HK-2 (cell line): Measurements from ENCODE around the gene PSAPL1.

ENCODE experiments used
- DNase-seq: peaks from one replicate; pipeline ENCODE4 v3.0.0-alpha.2; 2018; ENCODE audit not compliant: unreplicated experiment

PSAPL1 gene

GRCh38 chr4:7397206-7398103 is 37.3 kb downstream of the PSAPL1 start:
- DNase-seq: no peak

DNA sequence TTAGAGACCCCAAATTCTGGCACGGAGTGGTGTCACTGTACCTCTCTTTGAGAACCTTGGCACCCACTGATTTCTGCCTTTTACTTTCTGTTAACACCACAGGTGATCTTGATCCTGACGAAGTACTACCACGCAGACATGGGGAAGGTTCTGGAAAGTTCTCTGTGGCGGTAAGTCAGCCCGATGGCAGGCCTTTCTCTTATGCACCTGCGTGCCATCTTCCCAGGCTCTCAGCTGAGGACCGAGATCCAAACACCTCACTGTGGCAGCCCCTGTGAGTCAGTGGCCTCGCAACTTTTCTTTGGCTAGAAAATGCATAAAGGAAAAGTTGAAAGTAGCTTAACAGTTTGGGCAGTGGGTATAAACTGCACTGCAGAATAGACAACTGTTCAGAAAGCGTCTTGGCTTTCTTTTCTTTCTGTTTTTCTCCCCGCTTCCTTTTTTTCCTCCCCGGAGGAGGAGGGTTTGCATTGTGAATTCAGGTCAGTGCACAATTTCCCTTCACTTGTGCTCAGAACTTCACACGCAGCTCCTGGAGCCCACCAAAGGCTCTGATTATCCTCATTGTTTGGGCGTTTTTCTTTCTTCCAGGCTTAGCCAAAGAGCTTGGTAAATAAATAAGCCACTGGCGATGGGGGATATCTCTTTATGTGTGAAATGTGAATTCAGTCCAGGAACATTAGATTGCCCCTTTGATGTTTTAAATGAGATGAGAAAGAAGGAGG is 38.4 kb downstream of the PSAPL1 start:
- no peak for DNase-seq

- DNase-seq: no peak
These were observed 39.1 kb downstream of the PSAPL1 start for GRCh38 chr4:7395645-7396044.

DNA sequence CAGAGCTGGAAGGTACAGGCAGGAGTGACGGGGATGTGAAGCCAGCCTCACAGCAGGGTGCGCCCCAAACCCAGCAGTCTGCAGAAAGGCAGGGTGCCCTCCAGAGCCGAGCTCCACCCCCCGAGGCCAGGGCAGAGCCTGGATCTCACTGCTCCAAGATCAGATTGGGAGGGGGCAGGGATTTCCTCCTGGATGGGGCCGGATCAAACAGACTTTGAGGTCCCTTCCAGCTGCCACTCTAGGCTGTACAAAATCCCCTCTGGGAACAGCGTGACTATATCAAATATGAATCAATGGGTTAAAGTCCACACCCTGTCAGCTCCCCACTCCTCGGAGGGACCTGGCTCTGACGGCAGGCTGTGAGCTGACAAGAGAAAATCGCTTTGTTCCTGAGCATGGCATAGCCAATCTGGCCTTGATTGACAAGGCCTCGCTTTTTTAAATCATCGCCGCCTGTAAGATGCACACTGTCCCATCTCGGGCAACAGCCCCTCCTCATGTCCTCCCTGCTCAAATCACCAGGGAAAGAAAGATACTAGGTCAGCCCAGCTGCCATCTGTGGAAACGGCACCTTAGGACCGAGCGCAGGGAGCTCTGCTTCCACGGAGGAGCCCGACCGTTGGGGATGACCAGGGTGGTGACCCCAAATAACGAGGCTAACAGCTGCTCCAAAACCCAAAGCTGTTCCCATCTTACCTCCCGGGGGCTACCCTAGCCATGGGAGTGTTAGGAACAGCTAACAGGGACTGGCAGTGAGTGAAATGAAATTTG is 39.9 kb downstream of the PSAPL1 start:
- no peak for DNase-seq

- no peak for DNase-seq
These were observed 40.8 kb downstream of the PSAPL1 start for GRCh38 chr4:7393601-7394575.

DNA sequence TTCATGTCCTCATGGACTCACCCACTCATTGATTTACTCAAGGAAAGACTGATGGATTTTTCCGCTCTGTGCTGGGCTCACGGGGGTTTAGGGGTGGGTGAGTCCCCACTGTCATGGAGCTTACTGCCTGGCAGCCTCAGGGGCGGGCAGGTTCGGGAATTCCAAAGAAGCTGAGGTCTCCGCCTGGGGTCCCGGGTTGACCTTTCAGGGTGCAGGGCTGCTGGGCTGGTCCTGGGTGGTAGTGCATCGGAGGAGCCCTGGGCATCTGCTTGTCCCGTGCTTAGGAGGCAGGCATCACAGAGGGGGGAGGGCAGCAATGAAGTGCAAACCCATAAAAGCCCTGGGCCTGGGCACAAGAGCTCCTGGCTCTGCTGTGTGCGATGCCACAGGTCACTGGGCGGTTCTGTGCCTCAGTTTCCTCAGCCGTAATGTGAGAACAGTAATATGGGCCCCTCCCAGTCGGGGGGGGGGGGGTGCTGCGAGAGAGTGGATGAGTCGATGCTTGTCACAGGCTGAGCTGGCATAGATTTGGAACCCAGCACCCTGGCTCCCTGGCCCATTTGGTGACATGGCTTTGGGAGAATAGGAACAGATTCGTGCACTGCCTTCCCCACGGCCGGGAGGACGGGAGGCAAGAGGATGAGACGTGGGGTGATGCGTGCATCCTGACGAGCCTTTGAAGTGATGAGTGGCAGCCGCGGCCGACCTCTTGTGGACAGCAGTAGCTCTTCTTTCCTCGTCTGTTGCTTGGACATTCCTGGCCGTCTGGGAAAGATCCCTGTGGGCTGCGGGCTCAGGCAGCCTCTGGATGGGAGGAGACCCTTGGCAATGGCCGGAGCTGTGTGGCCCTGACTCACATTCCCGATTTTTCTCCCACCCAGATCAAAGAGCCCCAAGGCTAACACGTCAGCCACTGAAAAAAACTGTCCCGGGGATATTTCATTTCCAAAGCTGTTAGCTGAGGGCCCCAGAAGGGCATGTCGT is 42.0 kb downstream of the PSAPL1 start:
- peak; percentile 7 for DNase-seq

DNA sequence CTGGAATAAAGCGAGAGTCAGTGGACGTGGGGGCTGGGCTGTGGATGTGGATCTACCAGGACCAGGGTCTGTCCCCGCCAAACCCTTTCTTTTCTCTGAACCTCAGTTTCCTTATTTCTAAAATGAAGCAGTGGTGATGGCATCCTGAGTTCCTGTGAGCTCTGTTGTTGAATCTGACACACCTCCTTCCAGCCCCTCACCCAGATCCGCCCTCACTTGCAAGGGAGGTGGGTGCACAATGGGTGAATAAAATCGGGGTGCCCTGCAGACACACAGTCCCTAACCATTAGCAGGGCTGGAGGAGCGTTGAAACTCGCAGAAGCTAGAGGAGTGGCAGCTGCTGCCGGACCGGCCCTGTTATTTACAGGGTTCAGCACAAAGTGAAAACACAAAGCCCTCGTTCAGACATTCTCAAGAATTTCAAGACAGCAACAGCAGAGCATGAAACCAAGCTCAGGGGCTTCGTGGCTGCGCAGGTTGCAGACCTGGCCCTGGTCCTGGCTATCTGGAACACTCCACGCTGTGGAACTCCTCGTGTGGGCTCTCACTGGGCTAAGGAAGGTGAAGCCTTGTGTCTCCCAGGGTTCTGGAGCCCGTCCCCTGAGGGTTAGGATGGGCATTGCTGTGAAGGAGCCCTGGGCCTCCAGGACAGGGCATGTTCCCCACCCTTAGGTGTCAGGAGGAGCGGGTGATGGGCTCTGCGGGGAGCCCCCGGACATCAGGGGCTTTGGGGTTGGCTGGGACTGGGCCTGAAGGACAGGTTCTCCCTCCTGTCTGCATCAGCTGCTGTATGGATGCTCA is 42.9 kb downstream of the PSAPL1 start:
- DNase-seq: no peak

- no peak for DNase-seq
These were observed 43.7 kb downstream of the PSAPL1 start for GRCh38 chr4:7390906-7391636.

- no peak for DNase-seq
These were observed 44.4 kb downstream of the PSAPL1 start for GRCh38 chr4:7390336-7390735.

DNA sequence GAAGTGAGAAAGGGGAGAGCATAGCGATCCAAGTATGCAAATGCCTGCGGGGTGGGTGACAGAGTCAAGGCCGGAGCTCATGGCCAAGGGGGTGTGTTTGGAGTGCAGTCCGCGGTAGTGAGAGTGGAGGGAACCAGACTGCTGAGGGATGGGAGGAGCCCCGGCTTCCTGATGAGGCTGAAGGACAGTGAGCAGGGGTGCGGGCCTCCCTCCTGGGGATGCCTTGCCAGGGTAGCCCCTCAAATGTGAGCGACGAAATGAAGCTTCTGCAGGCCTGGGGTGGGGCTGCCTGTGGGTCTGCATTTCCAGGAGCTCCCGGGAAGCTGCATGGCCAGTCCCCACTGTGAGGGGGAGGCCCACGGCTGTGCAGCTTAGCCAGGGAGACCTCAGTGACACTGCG is 45.0 kb downstream of the PSAPL1 start:
- no peak for DNase-seq

DNA sequence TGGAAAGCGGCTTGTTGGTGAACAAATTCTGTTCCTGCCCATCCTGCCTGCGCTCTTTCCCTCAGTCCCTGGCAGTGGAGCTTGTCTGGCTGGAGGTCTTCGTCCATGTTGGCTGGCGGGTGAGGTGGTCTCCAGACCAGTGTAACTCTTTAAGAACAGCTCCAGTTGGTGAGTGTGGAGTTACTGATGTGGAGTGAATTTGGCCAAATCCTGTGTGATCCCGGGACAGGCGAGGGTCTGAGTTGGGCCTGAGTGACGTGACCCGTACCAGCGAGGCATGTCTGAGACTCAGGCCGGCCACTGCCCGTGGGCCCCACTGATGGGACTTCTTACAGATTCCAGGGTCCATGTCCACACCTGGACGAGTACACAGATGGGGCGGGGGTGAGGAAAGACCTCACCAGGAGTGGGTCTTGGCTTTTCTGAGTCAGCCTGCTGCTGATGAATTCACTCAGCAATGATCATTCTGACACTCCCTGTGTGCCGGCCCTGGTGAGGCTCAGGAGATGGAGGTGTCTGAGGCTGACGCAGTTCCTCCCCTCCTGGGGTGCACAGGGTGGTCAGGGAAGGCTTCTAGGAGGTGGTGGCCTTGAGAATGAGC is 45.5 kb downstream of the PSAPL1 start:
- DNase-seq: no peak

DNA sequence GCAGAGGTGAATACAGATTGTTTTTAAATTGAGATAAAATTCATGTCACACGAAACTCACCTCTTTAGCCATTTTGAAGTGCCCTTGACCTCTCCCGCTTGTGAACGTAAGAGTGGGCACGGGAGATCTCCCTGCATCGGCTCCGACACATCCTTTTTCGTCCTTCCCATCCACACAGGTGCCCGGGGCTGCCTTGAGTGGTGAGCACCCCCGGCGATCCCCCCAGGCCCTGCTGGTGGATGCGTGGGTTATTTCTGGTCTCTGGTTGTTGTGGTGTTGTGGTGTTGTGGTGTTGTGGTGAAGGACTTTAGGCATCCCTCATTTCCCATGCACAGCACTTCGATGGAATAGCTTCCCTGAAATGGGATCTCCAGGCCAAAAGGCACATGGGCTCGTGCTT is 46.1 kb downstream of the PSAPL1 start:
- DNase-seq: no peak

DNA sequence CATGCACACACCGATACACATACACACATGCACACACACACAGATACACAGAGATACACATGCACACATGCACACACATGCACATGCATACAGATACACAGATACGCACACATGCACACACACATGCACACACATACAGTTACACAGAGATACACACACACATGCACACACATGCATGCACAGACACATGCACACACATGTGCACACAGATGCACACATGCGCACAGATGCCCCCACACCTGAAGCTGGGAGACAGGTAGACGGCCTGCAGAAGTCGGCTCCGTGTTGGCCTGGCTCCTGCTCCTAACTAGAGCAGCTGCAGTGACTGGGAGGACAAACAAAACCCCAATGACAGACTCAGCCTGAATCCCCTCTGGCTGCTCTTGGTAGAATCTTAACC is 46.8 kb downstream of the PSAPL1 start:
- no peak for DNase-seq

GRCh38 chr4:7384929-7385890 is 49.5 kb downstream of the PSAPL1 start:
- no peak for DNase-seq

DNA sequence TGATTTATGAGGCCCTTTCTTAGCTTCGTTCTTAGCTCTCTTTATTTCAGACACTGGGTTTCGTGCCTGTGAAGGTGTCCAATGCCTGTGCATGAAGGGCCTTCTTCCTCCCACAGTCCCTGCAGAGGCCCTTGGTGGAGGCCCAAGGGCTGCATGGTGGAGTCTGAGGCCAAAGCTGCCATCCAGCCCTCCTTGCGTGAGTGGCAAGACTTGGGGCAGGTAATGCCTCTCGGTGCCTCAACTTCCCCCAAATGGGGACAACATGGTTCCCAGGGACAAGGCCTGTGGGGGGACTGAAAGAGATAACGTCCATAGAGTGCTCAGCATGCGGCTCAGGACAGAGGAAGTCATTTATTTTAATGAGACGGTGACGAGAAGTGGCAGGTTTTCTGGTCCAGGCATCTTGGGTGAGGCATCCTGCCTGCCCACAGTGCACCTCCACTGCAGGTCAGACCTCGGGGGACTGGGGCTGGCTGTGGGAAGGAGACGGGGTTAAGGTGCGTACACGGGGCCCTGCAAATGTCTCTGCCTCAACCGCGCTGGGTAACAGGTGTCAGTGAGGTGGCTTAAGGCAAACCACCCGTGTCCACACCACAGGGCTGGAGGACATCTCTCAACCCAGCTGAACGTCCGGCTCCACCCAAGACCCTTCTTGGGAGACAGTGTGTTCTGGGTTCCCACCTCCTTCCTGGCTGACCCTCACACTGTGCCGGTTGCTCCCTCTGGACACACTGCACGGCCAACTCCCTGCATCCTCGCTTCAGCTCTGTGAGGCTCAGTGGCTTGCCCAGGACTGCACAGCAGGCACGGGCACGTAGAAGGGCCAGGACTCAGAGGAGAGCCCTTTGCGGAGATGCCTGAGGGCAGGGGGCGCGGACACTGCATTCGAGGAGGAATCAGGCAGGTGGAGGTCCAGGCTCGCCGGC is 50.5 kb downstream of the PSAPL1 start:
- no peak for DNase-seq

DNA sequence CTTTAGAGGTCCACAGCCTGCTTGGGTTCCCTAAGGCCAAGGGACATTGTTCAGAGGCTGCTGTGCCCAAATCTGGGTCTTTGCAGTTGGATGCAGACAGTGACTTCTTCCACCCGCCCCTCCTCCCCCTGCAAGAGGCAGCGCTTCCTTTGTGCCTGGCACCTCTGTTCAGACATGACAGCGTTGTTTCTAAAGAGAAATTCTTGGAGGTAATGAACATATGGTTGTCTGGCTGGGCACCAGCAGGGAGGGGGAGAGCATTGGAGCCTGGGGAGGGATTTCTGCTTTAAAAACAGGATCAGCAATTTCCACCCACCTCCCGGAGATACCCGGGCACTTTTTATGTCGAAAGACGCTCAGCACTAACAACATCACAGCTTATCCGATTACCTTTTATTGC is 51.5 kb downstream of the PSAPL1 start:
- DNase-seq: no peak
